GM21717 (cell line): ENCODE results near the gene RUSF1.
"Not testable (repeated sequence)": the region's sequence is repeated elsewhere in the genome, so short reads cannot be mapped to it uniquely, and the experiment has no call there.

ENCODE experiments used
- ATAC-seq: cut with Tn5 transposase; IDR thresholded peaks from one replicate; pipeline ENCODE4 v1.9.1; 2021; ENCODE audit warnings: mild to moderate bottlenecking, moderate library complexity; ENCODE audit not compliant: unreplicated experiment

Gene RUSF1

GRCh38 chr16:31455601-31456314 is 52.4 kb downstream of the RUSF1 start:
- ATAC-seq = no peak

GRCh38 chr16:31453255-31454204 is 54.7 kb downstream of the RUSF1 start:
- no peak for ATAC-seq

GRCh38 chr16:31452631-31453106 is 55.5 kb downstream of the RUSF1 start:
- ATAC-seq = no peak

- no peak for ATAC-seq
Observed at GRCh38 chr16:31451681-31452351, 56.4 kb downstream of the RUSF1 start.

GRCh38 chr16:31451201-31451600 is 57.0 kb downstream of the RUSF1 start:
- ATAC-seq = no peak

GRCh38 chr16:31445931-31446330 is 62.3 kb downstream of the RUSF1 start:
- ATAC-seq = not testable (repeated sequence)

GRCh38 chr16:31441956-31442355 is 66.2 kb downstream of the RUSF1 start:
- no peak for ATAC-seq

- ATAC-seq = no peak
Observed at GRCh38 chr16:31440516-31441184, 67.5 kb downstream of the RUSF1 start.

GRCh38 chr16:31439519-31439918 is 68.7 kb downstream of the RUSF1 start:
- ATAC-seq = no peak
